Astrocyte (in vitro differentiated cells and primary cell): ENCODE results near the gene SLC38A11. TPM values are rescaled to one million over a fixed set of nuclear protein-coding genes. Genes with fewer than 3 reads are reported as not detected.

ENCODE experiments used
- DNase-seq: peaks from one replicate; pipeline ENCODE4 v3.0.0-alpha.2; 2010; ENCODE audit warnings: low read depth
- FAIRE-seq: peaks from 2 replicates; lab custom pipeline; 2011; peaks lifted over from hg19 to GRCh38; lab: Jason Lieb, UNC
- H2AFZ ChIP-seq: 2 replicates; pipeline ENCODE4 v1.6.0; 2012; ENCODE audit warnings: low read depth, low read length, inconsistent platforms
- H3K27ac ChIP-seq: 2 replicates; pipeline ENCODE4 v1.5.1; 2011; ENCODE audit warnings: low read depth, low read length, inconsistent platforms
- H3K27me3 ChIP-seq: 2 replicates; pipeline ENCODE4 v1.6.0; 2011; ENCODE audit warnings: low read length, inconsistent platforms; ENCODE audit not compliant: insufficient read depth
- H3K36me3 ChIP-seq: 2 replicates; pipeline ENCODE4 v1.5.1; 2011; ENCODE audit warnings: low read length, inconsistent platforms; ENCODE audit not compliant: insufficient read depth
- H3K4me1 ChIP-seq: 2 replicates; pipeline ENCODE4 v1.5.1; 2011; ENCODE audit warnings: low read length, inconsistent platforms; ENCODE audit not compliant: insufficient read depth
- H3K4me2 ChIP-seq: 2 replicates; pipeline ENCODE4 v1.6.0; 2012; ENCODE audit warnings: low read length, inconsistent platforms
- H3K4me3 ChIP-seq: 2 replicates; pipeline ENCODE4 v1.5.1; 2011; ENCODE audit warnings: low read depth, mild to moderate bottlenecking, low read length, inconsistent platforms; ENCODE audit not compliant: insufficient read depth
- H3K79me2 ChIP-seq: 2 replicates; pipeline ENCODE4 v1.6.0; 2012; ENCODE audit warnings: mild to moderate bottlenecking, low read length, inconsistent platforms; ENCODE audit not compliant: insufficient read depth
- H3K9ac ChIP-seq: 2 replicates; pipeline ENCODE4 v1.6.0; 2012; ENCODE audit warnings: mild to moderate bottlenecking, low read length, inconsistent platforms
- H3K9me3 ChIP-seq: 2 replicates; pipeline ENCODE4 v1.5.1; 2012; ENCODE audit warnings: low read depth, mild to moderate bottlenecking, low read length, inconsistent platforms; ENCODE audit not compliant: insufficient read depth
- H4K20me1 ChIP-seq: 2 replicates; pipeline ENCODE4 v1.6.0; 2012; ENCODE audit warnings: low read length, inconsistent platforms; ENCODE audit not compliant: insufficient read depth
- H3K27ac Mint-ChIP-seq: one replicate; pipeline ENCODE4 v1.8.0; 2021; ENCODE audit warnings: mild to moderate bottlenecking, mixed read lengths; ENCODE audit not compliant: unreplicated experiment
- H3K27me3 Mint-ChIP-seq: one replicate; pipeline ENCODE4 v1.8.0; 2021; ENCODE audit warnings: low read depth, mixed read lengths; ENCODE audit not compliant: unreplicated experiment
- H3K36me3 Mint-ChIP-seq: one replicate; pipeline ENCODE4 v1.8.0; 2021; ENCODE audit warnings: low read depth, mixed read lengths; ENCODE audit not compliant: unreplicated experiment
- H3K4me1 Mint-ChIP-seq: one replicate; pipeline ENCODE4 v1.8.0; 2021; ENCODE audit warnings: low read depth, mixed read lengths; ENCODE audit not compliant: unreplicated experiment
- H3K4me3 Mint-ChIP-seq: one replicate; pipeline ENCODE4 v1.8.0; 2021; ENCODE audit warnings: mild to moderate bottlenecking, moderate library complexity, mixed read lengths; ENCODE audit not compliant: unreplicated experiment
- H3K9me3 Mint-ChIP-seq: one replicate; pipeline ENCODE4 v1.8.0; 2021; ENCODE audit warnings: mild to moderate bottlenecking, mixed read lengths; ENCODE audit not compliant: unreplicated experiment
- CTCF ChIP-seq: IDR thresholded peaks from 2 replicates; pipeline ENCODE4 v1.5.1; 2011; ENCODE audit warnings: low read depth, mild to moderate bottlenecking, inconsistent platforms, low read length, moderate library complexity; ENCODE audit not compliant: insufficient read depth
- EZH2 ChIP-seq: IDR thresholded peaks from 2 replicates; pipeline ENCODE4 v1.6.1; 2012; ENCODE audit warnings: mild to moderate bottlenecking, low read length, inconsistent platforms; ENCODE audit not compliant: insufficient read depth
- total RNA-seq: library from RNA; stranded (reverse); gene quantifications from 2 replicates; pipeline ENCODE4 v1.2.1, GENCODE V29; 2021

The SLC38A11 gene
- total RNA-seq, 1 donor from 2014 or later = not detected

GRCh38 chr2:164922134-164922533 lies 33.2 kb downstream of the SLC38A11 start:
- Mint-ChIP-seq H3K9me3 (no peaks in the 10 kb centered on the region), H3K27me3 (no peaks in the 10 kb centered on the region), H3K4me1 (peaks cover 13% of the 10 kb centered on the region), H3K4me3 (no peak overlapping the region), H3K27ac (peak overlapping the region; percentile 2), H3K36me3 (no peaks in the 10 kb centered on the region)
- H4K20me1 ChIP-seq = no peaks in the 10 kb centered on the region
- TF ChIP-seq EZH2 = no peak
- no peak for TF ChIP-seq CTCF
- DNase-seq (no peak), FAIRE-seq (peak; percentile 5)
- no peak overlapping the region for H3K9ac ChIP-seq
- no peaks in the 10 kb centered on the region for H3K27me3 ChIP-seq
- H3K36me3 ChIP-seq = no peaks in the 10 kb centered on the region
- no peak overlapping the region for H3K4me3 ChIP-seq
- no peaks in the 10 kb centered on the region for H3K4me1 ChIP-seq
- H2AFZ ChIP-seq = no peak overlapping the region
- no peaks in the 10 kb centered on the region for H3K9me3 ChIP-seq
- no peak overlapping the region for H3K27ac ChIP-seq
- no peak overlapping the region for H3K4me2 ChIP-seq
- no peaks in the 10 kb centered on the region for H3K79me2 ChIP-seq

GRCh38 chr2:164920430-164920829 lies 34.9 kb downstream of the SLC38A11 start:
- H3K9me3 Mint-ChIP-seq = no peaks in the 10 kb centered on the region
- FAIRE-seq = peak; percentile 97

More at GRCh38 chr2:164920430-164920829, 34.9 kb downstream of the SLC38A11 start:
- H3K79me2 ChIP-seq = no peaks in the 10 kb centered on the region
- H3K4me1 Mint-ChIP-seq = peaks cover 13% of the 10 kb centered on the region
- peak overlapping the region; percentile 11 for H3K4me3 Mint-ChIP-seq
- TF ChIP-seq CTCF (no peak), EZH2 (no peak)
- peak overlapping the region; percentile 64 for H3K27ac ChIP-seq
- H2AFZ ChIP-seq = peak overlapping the region; percentile 54
- H3K36me3 ChIP-seq = no peaks in the 10 kb centered on the region
- peak overlapping the region; percentile 5 for H3K4me3 ChIP-seq
- DNase-seq = peak; percentile 90
- no peaks in the 10 kb centered on the region for H3K27me3 Mint-ChIP-seq
- H3K27ac Mint-ChIP-seq = peak overlapping the region; percentile 77
- H4K20me1 ChIP-seq = no peaks in the 10 kb centered on the region
- peak overlapping the region; percentile 71 for H3K4me2 ChIP-seq
- H3K4me1 ChIP-seq = no peaks in the 10 kb centered on the region
- H3K27me3 ChIP-seq = no peaks in the 10 kb centered on the region
- peak overlapping the region; percentile 44 for H3K9ac ChIP-seq
- no peaks in the 10 kb centered on the region for H3K9me3 ChIP-seq
- H3K36me3 Mint-ChIP-seq = no peaks in the 10 kb centered on the region
